ENCODE data around the gene HOXB8.

DNA sequence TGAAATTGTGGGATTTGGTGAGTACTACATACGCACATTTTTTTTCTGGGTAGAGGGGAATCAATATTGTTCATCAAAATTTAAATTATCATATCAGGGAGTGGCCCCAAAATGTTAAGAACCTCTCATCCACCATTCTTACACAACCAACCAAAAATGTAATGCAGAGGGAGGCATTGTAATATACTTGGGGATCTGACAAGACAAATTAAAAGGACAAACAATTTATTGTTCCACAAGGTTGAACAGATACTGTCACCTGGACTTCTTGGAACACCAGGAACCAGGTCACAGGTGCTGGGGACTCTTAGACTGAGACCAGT lies 25.7 kb upstream of the HOXB8 start:
- TF ChIP-seq, protein P1, sequence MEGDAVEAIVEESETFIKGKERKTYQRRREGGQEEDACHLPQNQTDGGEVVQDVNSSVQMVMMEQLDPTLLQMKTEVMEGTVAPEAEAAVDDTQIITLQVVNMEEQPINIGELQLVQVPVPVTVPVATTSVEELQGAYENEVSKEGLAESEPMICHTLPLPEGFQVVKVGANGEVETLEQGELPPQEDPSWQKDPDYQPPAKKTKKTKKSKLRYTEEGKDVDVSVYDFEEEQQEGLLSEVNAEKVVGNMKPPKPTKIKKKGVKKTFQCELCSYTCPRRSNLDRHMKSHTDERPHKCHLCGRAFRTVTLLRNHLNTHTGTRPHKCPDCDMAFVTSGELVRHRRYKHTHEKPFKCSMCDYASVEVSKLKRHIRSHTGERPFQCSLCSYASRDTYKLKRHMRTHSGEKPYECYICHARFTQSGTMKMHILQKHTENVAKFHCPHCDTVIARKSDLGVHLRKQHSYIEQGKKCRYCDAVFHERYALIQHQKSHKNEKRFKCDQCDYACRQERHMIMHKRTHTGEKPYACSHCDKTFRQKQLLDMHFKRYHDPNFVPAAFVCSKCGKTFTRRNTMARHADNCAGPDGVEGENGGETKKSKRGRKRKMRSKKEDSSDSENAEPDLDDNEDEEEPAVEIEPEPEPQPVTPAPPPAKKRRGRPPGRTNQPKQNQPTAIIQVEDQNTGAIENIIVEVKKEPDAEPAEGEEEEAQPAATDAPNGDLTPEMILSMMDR (conservative IDR thresholded peaks at IDR 0.05; ENCODE audit: low read depth in 2 of 2), result no peak
- no peak for TF ChIP-seq POLR2AphosphoS5 (IDR thresholded peaks at IDR 0.05; ENCODE audit: low read depth)
- no peak for TF ChIP-seq ZNF331 (CRISPR knock-in tag; IDR thresholded peaks at IDR 0.05; ENCODE audit: low read depth)
